Astrocyte (in vitro differentiated cells and primary cell): Measurements from ENCODE around the gene ADAM22.

Experiments
- CTCF ChIP-seq: IDR thresholded peaks from 2 replicates; pipeline ENCODE4 v1.5.1; 2011; ENCODE audit warnings: low read depth, mild to moderate bottlenecking, inconsistent platforms, low read length, moderate library complexity; ENCODE audit not compliant: insufficient read depth
- EZH2 ChIP-seq: IDR thresholded peaks from 2 replicates; pipeline ENCODE4 v1.6.1; 2012; ENCODE audit warnings: mild to moderate bottlenecking, low read length, inconsistent platforms; ENCODE audit not compliant: insufficient read depth

GRCh38 chr7:87919875-87920274, 14.2 kb upstream of the ADAM22 start:
- no peak for TF ChIP-seq EZH2
- no peak for TF ChIP-seq CTCF
